ENCODE measurements around the gene IGLL1.

The IGLL1 gene

GRCh38 chr22:23526596-23527316 is 53.3 kb downstream of the IGLL1 start:
- DNase-seq: no peak

GRCh38 chr22:23525510-23525909 is 54.6 kb downstream of the IGLL1 start:
- no peak for DNase-seq

- DNase-seq: no peak
Observed at GRCh38 chr22:23524226-23524625, 55.9 kb downstream of the IGLL1 start.

GRCh38 chr22:23523713-23524112 is 56.4 kb downstream of the IGLL1 start:
- DNase-seq: no peak
